Choroid plexus epithelial cell (primary cell): ENCODE measurements around the gene KRTAP10-7.
"Not testable (repeated sequence)": the region's sequence is repeated elsewhere in the genome, so short reads cannot be mapped to it uniquely, and the experiment has no call there.

Source experiments
- DNase-seq: peaks from one replicate; pipeline ENCODE4 v3.0.0-alpha.2; 2010; ENCODE audit warnings: low read depth
- H3K4me3 ChIP-seq: 2 replicates; pipeline ENCODE4 v1.5.1; 2011; ENCODE audit warnings: low read depth, mild to moderate bottlenecking, control low read depth, low read length, moderate library complexity
- TF ChIP-seq, protein P1 (sequence below): conservative IDR thresholded peaks from 2 replicates; pipeline ENCODE4 v1.5.1; 2011; ENCODE audit warnings: low read depth, mild to moderate bottlenecking, control low read depth, inconsistent platforms, low read length, moderate library complexity

Gene KRTAP10-7

DNA sequence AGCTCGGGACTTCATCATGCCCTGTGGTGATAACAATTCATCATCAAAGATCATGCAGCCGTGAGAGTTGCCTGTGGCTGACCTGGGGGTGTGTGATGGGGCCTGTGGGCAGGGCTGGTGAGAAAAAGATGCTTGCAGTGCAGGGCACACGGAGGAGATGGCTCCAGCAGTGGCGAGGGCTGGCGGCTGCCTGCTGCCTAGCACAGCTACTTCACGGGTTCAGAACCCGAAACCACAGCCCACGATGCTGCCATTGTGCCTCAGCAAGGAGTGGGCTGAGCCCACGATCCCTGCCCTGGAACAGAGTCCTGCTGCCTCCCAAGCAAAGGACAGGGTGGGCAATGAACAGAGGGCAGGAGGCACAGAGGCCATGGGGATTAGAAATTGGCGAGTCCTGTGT is 25.9 kb downstream of the KRTAP10-7 start:
- DNase-seq, result no peak
- TF ChIP-seq, protein P1, sequence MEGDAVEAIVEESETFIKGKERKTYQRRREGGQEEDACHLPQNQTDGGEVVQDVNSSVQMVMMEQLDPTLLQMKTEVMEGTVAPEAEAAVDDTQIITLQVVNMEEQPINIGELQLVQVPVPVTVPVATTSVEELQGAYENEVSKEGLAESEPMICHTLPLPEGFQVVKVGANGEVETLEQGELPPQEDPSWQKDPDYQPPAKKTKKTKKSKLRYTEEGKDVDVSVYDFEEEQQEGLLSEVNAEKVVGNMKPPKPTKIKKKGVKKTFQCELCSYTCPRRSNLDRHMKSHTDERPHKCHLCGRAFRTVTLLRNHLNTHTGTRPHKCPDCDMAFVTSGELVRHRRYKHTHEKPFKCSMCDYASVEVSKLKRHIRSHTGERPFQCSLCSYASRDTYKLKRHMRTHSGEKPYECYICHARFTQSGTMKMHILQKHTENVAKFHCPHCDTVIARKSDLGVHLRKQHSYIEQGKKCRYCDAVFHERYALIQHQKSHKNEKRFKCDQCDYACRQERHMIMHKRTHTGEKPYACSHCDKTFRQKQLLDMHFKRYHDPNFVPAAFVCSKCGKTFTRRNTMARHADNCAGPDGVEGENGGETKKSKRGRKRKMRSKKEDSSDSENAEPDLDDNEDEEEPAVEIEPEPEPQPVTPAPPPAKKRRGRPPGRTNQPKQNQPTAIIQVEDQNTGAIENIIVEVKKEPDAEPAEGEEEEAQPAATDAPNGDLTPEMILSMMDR, result no peak
- H3K4me3 ChIP-seq, result no peak overlapping the region

DNA sequence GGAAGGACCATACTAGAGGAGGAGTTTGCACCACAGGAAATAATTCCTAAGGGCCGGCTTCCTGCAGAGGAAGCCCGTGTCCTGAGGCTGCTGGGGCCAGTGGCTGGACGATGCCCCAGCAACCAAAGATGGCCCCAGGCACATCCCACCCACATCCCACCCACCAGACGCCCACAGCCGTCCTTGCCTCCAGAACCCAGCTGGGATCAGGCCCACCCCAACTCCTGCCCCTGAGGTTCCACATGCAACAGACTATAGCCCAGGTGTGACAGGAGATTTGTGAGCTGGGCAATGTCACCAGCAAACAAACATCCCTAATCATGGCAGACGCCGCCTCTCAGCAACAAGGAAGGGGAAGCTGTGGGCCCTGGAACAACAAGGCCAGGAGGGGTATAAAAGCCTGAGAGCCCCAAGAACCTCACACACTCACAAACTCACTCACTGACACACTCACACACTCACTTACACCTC is 26.3 kb downstream of the KRTAP10-7 start, which contains the start of gene KRTAP10-9:
Gene KRTAP10-9, plus strand, starts transcription at position 421 of the 471 bp plus-strand sequence. CDS start 79 bp downstream, outside the sequence.
- no peak for DNase-seq
- TF ChIP-seq, protein P1, result no peak
- H3K4me3 ChIP-seq, result no peak within 1 kb of the TSS

DNA sequence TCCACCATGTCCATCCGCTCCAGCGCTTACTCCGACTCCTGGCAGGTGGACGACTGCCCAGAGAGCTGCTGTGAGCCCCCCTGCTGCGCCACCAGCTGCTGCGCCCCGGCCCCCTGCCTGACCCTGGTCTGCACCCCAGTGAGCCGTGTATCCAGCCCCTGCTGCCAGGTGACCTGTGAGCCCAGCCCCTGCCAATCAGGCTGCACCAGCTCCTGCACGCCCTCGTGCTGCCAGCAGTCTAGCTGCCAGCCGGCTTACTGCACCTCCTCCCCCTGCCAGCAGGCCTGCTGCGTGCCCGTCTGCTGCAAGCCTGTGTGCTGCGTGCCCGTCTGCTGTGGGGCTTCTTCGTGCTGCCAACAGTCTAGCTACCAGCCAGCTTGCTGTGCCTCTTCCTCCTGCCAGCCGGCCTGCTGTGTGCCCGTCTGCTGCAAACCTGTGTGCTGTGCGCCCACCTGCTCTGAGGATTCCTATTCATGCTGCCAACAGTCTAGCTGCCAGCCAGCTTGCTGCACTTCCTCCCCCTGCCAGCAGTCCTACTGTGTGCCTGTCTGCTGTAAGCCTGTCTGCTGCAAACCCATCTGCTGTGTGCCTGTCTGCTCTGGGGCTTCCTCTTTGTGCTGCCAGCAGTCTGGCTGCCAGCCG is 26.9 kb downstream of the KRTAP10-7 start:
- not testable (repeated sequence) for DNase-seq, H3K4me3 ChIP-seq

DNA sequence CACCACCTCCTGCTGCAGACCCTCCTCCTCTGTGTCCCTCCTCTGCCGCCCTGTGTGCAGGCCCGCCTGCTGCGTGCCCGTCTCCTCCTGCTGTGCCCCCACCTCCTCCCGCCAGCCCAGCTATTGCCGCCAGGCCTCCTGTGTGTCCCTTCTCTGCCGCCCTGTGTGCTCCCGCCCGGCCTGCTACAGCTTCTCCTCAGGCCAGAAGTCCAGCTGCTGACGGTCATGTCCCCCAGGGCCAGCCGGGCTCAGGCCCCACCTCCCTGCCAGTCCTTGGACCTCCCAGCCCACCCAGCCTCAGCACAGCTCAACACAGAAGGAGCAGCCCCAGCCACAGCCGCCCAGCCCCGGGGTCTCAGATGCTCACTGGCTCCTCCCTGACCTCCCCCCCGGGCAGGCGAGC is 27.4 kb downstream of the KRTAP10-7 start:
- DNase-seq, result not testable (repeated sequence)

DNA sequence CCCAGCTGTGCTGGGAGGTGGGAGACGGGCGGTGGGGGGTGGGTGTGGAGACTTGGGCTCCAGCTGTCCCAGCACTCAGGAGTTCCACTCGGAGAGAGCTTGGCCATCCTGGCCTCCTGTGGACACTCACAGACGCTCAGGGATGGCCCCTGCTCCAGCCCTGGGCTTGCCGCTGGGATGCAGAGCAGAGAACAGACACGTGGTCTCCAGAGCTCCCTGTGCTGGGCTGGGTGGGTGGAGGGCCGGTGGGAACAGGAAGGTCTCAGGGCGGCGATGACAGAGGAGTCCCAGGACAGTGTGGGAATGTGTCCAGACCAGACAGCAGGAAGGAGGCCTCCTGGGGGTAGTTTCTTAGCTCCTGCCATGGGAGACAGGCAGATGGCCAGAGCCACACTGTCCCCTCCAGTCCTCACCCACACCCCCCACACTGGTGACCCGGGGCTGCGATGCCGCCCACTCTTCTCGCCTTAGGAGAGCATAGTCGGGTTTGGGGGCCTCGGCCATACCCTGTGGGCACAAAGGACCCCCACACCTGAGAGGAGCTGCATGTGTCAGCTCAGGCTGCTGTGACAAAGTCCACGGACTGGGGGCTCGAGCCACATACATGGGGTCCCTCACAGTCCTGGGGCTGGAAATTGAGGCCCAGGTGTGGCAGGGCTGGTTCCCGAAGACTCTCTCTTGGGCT is 28.5 kb downstream of the KRTAP10-7 start:
- TF ChIP-seq, protein P1, result no peak

More for the DNA sequence above, 27.4 kb downstream of the KRTAP10-7 start:
- H3K4me3 ChIP-seq, result not testable (repeated sequence)

DNA sequence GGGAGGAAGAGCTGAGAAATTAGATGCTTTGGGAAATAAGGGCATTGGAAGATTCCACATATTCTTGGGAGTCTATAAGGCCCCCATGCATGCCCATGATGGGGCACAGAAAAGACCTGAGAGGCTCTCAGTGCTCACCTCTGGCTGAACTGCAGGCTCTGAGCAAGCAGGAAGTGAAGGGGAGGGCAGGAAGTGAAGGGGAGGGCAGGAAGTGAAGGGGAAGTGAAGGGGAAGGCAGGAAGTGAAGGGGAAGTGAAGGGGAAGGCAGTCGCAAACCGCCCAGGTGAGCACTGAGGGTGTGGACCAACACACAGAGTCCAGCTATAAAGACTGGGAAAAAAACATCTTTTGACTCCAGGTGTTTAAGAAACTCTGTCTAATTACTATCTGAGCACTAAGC is 30.0 kb downstream of the KRTAP10-7 start:
- TF ChIP-seq, protein P1, result no peak
- no peak for DNase-seq
- no peak overlapping the region for H3K4me3 ChIP-seq

More for the DNA sequence above, 28.5 kb downstream of the KRTAP10-7 start:
- no peak for DNase-seq
- no peak overlapping the region for H3K4me3 ChIP-seq

DNA sequence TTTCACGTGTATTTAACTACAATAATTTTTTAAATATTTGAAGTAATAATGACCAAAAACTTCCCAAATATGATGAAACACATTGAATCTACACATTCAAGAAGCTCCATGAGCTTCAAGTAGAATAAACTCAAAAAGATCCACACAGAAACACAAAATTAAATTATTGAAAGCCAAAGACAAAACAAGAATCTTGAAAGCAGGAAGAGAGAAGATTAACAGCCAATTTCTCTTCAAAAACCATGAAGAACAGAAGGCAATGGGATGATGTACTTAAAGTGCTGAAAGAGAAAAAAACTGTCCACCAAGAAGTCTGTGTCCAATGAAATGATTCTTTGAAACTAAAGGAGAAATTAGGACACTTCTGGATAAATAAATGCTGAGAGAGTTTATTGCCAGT is 31.7 kb downstream of the KRTAP10-7 start:
- TF ChIP-seq, protein P1, result no peak
- H3K4me3 ChIP-seq, result no peak overlapping the region
- DNase-seq, result no peak
